Measurements from ENCODE around the gene SAMD1. TPM values are rescaled to one million over a fixed set of nuclear protein-coding genes. Genes with fewer than 3 reads are reported as not detected.

Gene SAMD1
- total RNA-seq, 1 donor from 2014 or later: 60.2 TPM

- ATAC-seq (no peak), DNase-seq (ENCODE audit: missing footprints) (no peak)
- intact Hi-C loops (cut with DNase I): loop anchor here (5.0 kb wide), 1 partner anchor 33 kb away; no protein-coding TSS in a partner anchor
Observed at GRCh38 chr19:14115756-14116155, 25.2 kb upstream of the SAMD1 start.

- intact Hi-C loops (cut with DNase I): loop anchor here (5.0 kb wide), 1 partner anchor 33 kb away; no protein-coding TSS in a partner anchor
- no peak for ATAC-seq
Observed at GRCh38 chr19:14114854-14115253, 24.3 kb upstream of the SAMD1 start.

GRCh38 chr19:14114439-14114838, 23.9 kb upstream of the SAMD1 start:
- ATAC-seq (no peak), DNase-seq (ENCODE audit: missing footprints) (no peak)
- intact Hi-C loops (cut with DNase I): no loop called here

More at GRCh38 chr19:14114854-14115253, 24.3 kb upstream of the SAMD1 start:
- peak; percentile 83 for DNase-seq (ENCODE audit: missing footprints)

- ATAC-seq (no peak), DNase-seq (ENCODE audit: missing footprints) (no peak)
- intact Hi-C loops (cut with DNase I): loop anchor here (2.0 kb wide), 1 partner anchor 23 kb away; the partner anchor contains the start of gene SAMD1
Observed at GRCh38 chr19:14113762-14114414, 23.3 kb upstream of the SAMD1 start.

GRCh38 chr19:14112809-14113385, 22.3 kb upstream of the SAMD1 start:
- peak; percentile 61 for DNase-seq (ENCODE audit: missing footprints)
- ATAC-seq: peak; percentile 21
- intact Hi-C loops (cut with DNase I): loop anchor here (2.0 kb wide), 1 partner anchor 22 kb away; the partner anchor contains the start of gene SAMD1

- intact Hi-C loops (cut with DNase I): loop anchor here (2.0 kb wide), 1 partner anchor 21 kb away; the partner anchor contains the start of gene SAMD1
- DNase-seq (ENCODE audit: missing footprints) (peak; percentile 76), ATAC-seq (peak; percentile 23)
Observed at GRCh38 chr19:14112051-14112808, 21.7 kb upstream of the SAMD1 start.

- no peak for ATAC-seq
- DNase-seq (ENCODE audit: missing footprints): no peak
- intact Hi-C loops (cut with DNase I): no loop called here
Observed at GRCh38 chr19:14111486-14111885, 20.9 kb upstream of the SAMD1 start.

- intact Hi-C loops (cut with DNase I): no loop called here
- DNase-seq (ENCODE audit: missing footprints) (peak; percentile 46), ATAC-seq (no peak)
Observed at GRCh38 chr19:14110650-14111049, 20.1 kb upstream of the SAMD1 start.

- DNase-seq (ENCODE audit: missing footprints): peak; percentile 81
- ATAC-seq: peak; percentile 88
- intact Hi-C loops (cut with DNase I): no loop called here
Observed at GRCh38 chr19:14107581-14108461, 17.3 kb upstream of the SAMD1 start.

- intact Hi-C loops (cut with DNase I): no loop called here
- DNase-seq (ENCODE audit: missing footprints) (peak; percentile 72), ATAC-seq (peak; percentile 56)
Observed at GRCh38 chr19:14106840-14107239, 16.3 kb upstream of the SAMD1 start.

- intact Hi-C loops (cut with DNase I): no loop called here
- no peak for ATAC-seq
- DNase-seq (ENCODE audit: missing footprints): no peak
Observed at GRCh38 chr19:14105680-14106079, 15.1 kb upstream of the SAMD1 start.

GRCh38 chr19:14103310-14103709, 12.8 kb upstream of the SAMD1 start:
- intact Hi-C loops (cut with DNase I): no loop called here
- DNase-seq (ENCODE audit: missing footprints) (peak; percentile 65), ATAC-seq (no peak)

GRCh38 chr19:14102756-14103155, 12.2 kb upstream of the SAMD1 start:
- peak; percentile 23 for DNase-seq (ENCODE audit: missing footprints)
- ATAC-seq: no peak
- intact Hi-C loops (cut with DNase I): no loop called here

- intact Hi-C loops (cut with DNase I): no loop called here
- ATAC-seq (no peak), DNase-seq (ENCODE audit: missing footprints) (peak; percentile 60)
Observed at GRCh38 chr19:14102102-14102696, 11.6 kb upstream of the SAMD1 start.

GRCh38 chr19:14101003-14101545, 10.5 kb upstream of the SAMD1 start:
- intact Hi-C loops (cut with DNase I): no loop called here
- DNase-seq (ENCODE audit: missing footprints) (no peak), ATAC-seq (no peak)

GRCh38 chr19:14097532-14098151, 7.1 kb upstream of the SAMD1 start:
- no peak for ATAC-seq
- no peak for DNase-seq (ENCODE audit: missing footprints)
- intact Hi-C loops (cut with DNase I): no loop called here

GRCh38 chr19:14096272-14096992, 5.9 kb upstream of the SAMD1 start:
- intact Hi-C loops (cut with DNase I): no loop called here
- peak; percentile 46 for DNase-seq (ENCODE audit: missing footprints)
- no peak for ATAC-seq
